Activated naive CD8-positive, alpha-beta T cell treated with anti-CD3 and anti-CD28 coated beads, Interleukin-2, amount 10 ng/mL, durations not matched to agents 7 days and 5 days (primary cell): Measurements from ENCODE around the gene CPS1. TPM values are rescaled to one million over a fixed set of nuclear protein-coding genes. Genes with fewer than 3 reads are reported as not detected.

Experiments
- ATAC-seq: fragments of 150-1000 bp; cut with Tn5 transposase; one replicate; pipeline ENCODE4 v1.10.0; 2021; ENCODE audit warnings: low read depth, moderate library complexity
- POLR2A ChIA-PET: fragments of 350-600 bp; sonication (Branson Sonifier 250); formaldehyde crosslinking; loops from one replicate; lab custom pipeline; 2021; ENCODE audit warnings: antibody characterized with exemption; lab: Charles Lee
- DNase-seq: peaks from one replicate; pipeline ENCODE4 v3.0.0; 2021
- H3K27ac Mint-ChIP-seq: one replicate; pipeline ENCODE4 v1.8.0; 2022; ENCODE audit warnings: mild to moderate bottlenecking, mixed read lengths
- H3K27me3 Mint-ChIP-seq: one replicate; pipeline ENCODE4 v1.8.0; 2022; ENCODE audit warnings: mild to moderate bottlenecking, moderate library complexity, mixed read lengths
- H3K36me3 Mint-ChIP-seq: one replicate; pipeline ENCODE4 v1.8.0; 2021; ENCODE audit warnings: mild to moderate bottlenecking, mixed read lengths
- H3K4me1 Mint-ChIP-seq: one replicate; pipeline ENCODE4 v1.8.0; 2021; ENCODE audit warnings: mixed read lengths
- H3K4me3 Mint-ChIP-seq: one replicate; pipeline ENCODE4 v1.8.0; 2022; ENCODE audit warnings: mild to moderate bottlenecking, moderate library complexity, mixed read lengths
- H3K9me3 Mint-ChIP-seq: one replicate; pipeline ENCODE4 v1.8.0; 2021; ENCODE audit warnings: mixed read lengths
- total RNA-seq, 2 experiments: library from RNA; stranded (reverse); gene quantifications; one replicate each; pipeline ENCODE4 v1.2.3, GENCODE V29; 2021

Gene CPS1
- total RNA-seq, 2 experiments from 2014 or later, result 0.68 to 1.1 TPM

DNA sequence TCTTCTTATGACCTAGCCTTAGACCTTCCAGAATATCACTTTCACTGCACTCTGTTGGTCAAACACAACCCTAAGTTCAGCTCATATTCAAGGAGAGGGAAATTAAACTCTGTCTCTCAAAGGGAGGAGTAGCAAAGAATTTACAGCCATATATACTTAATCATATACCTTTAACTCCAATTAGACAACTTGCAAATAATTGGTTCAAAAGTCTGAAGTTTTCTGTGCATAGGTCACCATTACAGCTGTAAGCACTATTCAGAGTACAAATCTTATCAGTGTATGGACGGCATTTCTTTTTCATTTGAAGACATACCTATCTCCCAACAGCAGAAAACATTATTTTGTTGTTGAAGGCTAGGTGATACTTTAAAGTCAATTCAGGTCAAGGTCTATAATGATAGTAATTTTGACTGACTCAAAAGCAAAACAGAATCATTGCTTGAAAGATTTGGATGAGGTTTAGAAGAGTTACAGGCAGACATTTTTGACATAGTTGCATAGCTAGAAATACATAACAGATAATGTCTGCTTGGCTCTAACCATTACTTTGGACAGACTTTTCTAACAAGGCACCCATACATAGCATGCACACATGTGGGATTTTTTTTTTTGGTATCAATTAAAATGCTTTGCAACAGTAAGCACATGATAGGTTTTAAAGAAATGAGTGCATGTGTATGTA is 131.5 kb downstream of the CPS1 start:
- H3K27me3 Mint-ChIP-seq, result no peaks in the 10 kb centered on the region
- POLR2A ChIA-PET, result no interaction called here
- no peaks in the 10 kb centered on the region for H3K4me1 Mint-ChIP-seq
- ATAC-seq, result no peak
- no peaks in the 10 kb centered on the region for H3K9me3 Mint-ChIP-seq
- H3K36me3 Mint-ChIP-seq, result no peaks in the 10 kb centered on the region
- H3K27ac Mint-ChIP-seq, result no peak overlapping the region
- no peak for DNase-seq
- no peak overlapping the region for H3K4me3 Mint-ChIP-seq

DNA sequence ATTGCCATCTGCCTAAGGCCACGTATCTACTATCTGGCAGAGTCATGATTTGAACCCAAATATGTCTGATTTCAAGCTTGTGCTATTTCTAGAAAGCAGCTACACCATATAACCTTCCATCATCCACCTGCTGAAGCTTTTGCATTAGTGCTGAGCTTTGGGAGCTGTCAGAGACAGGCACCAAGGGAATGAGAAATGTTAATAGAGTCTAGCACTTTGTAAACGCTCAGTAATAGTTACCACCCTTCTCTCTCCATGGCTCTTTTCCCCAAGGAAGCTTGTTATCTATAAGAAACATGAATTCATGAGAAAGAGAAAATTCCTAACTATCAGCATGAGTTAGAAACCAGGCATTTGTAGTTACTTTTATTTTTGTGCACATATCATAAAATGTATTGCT is 151.5 kb downstream of the CPS1 start:
- Mint-ChIP-seq H3K4me1 (no peaks in the 10 kb centered on the region), H3K36me3 (no peaks in the 10 kb centered on the region), H3K4me3 (no peak overlapping the region), H3K27me3 (no peaks in the 10 kb centered on the region), H3K9me3 (no peaks in the 10 kb centered on the region), H3K27ac (no peak overlapping the region)
- no peak for ATAC-seq
- DNase-seq, result no peak
- POLR2A ChIA-PET, result no interaction called here

DNA sequence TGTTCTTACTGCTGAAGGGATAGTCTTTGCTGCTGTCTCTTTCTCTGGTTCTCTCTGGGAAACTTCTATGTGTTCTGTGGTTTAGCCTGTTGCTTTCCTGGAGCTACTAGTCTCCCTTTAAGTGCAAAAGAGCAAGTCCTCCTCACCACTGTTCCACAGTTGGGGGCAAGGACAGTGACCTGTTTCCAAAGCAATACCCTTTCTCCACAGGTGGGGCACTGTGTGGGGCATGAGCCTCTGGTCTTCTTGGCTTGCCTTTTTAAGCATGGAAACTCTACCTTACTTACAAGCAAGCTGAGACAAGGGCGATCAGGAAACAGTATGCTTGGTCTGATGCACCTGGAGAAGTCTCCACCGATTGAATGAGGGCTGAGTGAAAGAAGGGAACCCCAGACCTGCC is 156.7 kb downstream of the CPS1 start:
- no peaks in the 10 kb centered on the region for H3K9me3 Mint-ChIP-seq
- no peaks in the 10 kb centered on the region for H3K4me1 Mint-ChIP-seq
- H3K4me3 Mint-ChIP-seq, result no peak overlapping the region
- no peak for ATAC-seq
- no peak for DNase-seq
- no peak overlapping the region for H3K27ac Mint-ChIP-seq
- no peaks in the 10 kb centered on the region for H3K27me3 Mint-ChIP-seq
- POLR2A ChIA-PET, result no interaction called here
- no peaks in the 10 kb centered on the region for H3K36me3 Mint-ChIP-seq

DNA sequence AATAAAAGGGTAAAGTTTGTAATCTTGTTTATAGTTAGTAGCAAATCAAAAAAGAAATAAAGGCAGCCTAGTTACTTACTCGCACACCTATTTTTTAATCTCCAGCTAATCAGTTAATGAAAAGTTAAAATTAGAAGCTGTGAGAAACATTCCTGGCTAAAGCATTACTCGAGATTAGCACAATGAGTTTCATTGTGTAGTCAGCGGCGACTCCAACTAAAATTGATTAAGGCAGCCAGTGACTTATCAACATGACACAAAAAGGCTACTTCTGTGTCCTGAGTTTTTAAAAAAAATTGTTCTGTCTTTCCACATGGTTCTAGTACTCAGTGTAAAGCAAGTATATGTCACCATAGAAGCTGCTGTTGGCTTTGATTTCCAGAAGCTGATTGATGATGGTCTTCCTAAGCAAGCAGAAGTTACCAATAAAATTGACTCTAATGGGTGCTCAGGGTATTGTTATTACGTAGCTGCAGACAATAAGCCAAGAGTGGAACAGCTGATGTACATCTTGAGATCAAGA is 159.2 kb downstream of the CPS1 start:
- Mint-ChIP-seq H3K36me3 (no peaks in the 10 kb centered on the region), H3K9me3 (no peaks in the 10 kb centered on the region), H3K4me1 (no peaks in the 10 kb centered on the region), H3K4me3 (no peak overlapping the region), H3K27ac (no peak overlapping the region), H3K27me3 (no peaks in the 10 kb centered on the region)
- DNase-seq (no peak), ATAC-seq (no peak)
- POLR2A ChIA-PET, result no interaction called here

GRCh38 chr2:210718503-210718902 is 162.1 kb downstream of the CPS1 start:
- POLR2A ChIA-PET, result no interaction called here
- no peak overlapping the region for H3K27ac Mint-ChIP-seq
- no peaks in the 10 kb centered on the region for H3K4me1 Mint-ChIP-seq
- ATAC-seq, result no peak
- no peak overlapping the region for H3K4me3 Mint-ChIP-seq
- no peaks in the 10 kb centered on the region for H3K9me3 Mint-ChIP-seq
- H3K27me3 Mint-ChIP-seq, result no peaks in the 10 kb centered on the region
- H3K36me3 Mint-ChIP-seq, result no peaks in the 10 kb centered on the region
- no peak for DNase-seq

DNA sequence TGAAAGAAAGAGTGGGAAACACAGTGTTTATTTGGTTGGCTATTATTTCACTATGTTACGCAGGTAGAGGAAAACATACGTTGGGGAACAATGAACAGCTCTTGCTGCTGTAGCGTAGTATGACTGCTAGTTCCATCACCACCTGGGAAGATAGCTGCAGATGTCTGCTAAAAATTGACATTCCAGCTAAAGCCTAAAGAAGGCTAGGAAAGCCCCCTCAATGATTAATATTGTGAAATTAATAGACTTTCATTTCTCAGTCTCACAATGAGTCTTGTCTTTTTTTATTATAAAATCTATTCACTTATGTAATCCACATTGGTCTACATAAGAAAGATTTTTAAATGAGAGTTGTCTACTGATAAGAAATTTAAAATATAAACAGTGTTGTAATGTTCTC is 165.7 kb downstream of the CPS1 start:
- POLR2A ChIA-PET, result no interaction called here
- ATAC-seq, result no peak
- Mint-ChIP-seq H3K36me3 (no peaks in the 10 kb centered on the region), H3K9me3 (no peaks in the 10 kb centered on the region), H3K27me3 (no peaks in the 10 kb centered on the region), H3K27ac (no peak overlapping the region), H3K4me3 (no peak overlapping the region), H3K4me1 (no peaks in the 10 kb centered on the region)
- no peak for DNase-seq

DNA sequence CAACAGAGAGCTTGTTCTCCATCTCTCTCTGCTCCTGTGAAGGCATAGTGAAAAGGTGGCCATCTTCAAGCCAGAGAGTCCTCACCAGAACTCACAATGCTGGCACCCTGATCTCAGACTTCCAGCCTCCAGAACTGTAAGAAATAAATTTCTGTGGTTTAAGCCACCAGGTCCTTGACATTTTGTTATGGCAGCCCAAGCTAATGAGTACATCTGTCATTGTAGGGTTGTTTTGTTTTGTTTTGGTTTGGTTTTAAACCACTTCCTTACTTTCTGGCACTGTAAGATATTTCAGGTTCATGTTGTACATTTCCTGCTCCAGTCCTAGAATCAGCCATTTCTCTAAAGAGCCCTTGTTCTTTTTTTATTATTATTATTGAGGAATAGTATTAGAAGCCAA is 171.2 kb downstream of the CPS1 start:
- POLR2A ChIA-PET, result no interaction called here
- no peak overlapping the region for H3K4me3 Mint-ChIP-seq
- no peak for DNase-seq
- H3K4me1 Mint-ChIP-seq, result peaks cover 4% of the 10 kb centered on the region
- no peaks in the 10 kb centered on the region for H3K27me3 Mint-ChIP-seq
- H3K27ac Mint-ChIP-seq, result no peak overlapping the region
- no peaks in the 10 kb centered on the region for H3K9me3 Mint-ChIP-seq
- ATAC-seq, result peak; percentile 61
- no peaks in the 10 kb centered on the region for H3K36me3 Mint-ChIP-seq

Other genes with a start within 250 kb of the CPS1 start
- gene MYL1, start 241.4 kb upstream of the CPS1 start, total RNA-seq, result not detected
- gene LANCL1, start 79.8 kb upstream of the CPS1 start, total RNA-seq, result 10 to 100 TPM; 37.2 to 39.9 TPM